Gastroesophageal sphincter (tissue), 3 donors: ENCODE data around the gene TP73.

Experiments
- EP300 ChIP-seq: sonication (generic); formaldehyde crosslinking; IDR thresholded peaks from one replicate; pipeline ENCODE4 v1.6.1; 2017; ENCODE audit warnings: antibody characterized with exemption, mild to moderate bottlenecking
- POLR2A ChIP-seq, 2 donors: fragments of 450-650 bp; IDR thresholded peaks; one replicate each; pipeline ENCODE4 v1.6.1; 2017; ENCODE audit warnings: antibody characterized with exemption in 2 of 2, mild to moderate bottlenecking in 2 of 2, moderate library complexity in 1 of 2
- POLR2AphosphoS5 ChIP-seq: sonication (generic); formaldehyde crosslinking; IDR thresholded peaks from one replicate; pipeline ENCODE4 v1.6.1; 2017; ENCODE audit warnings: antibody characterized with exemption
- TF ChIP-seq, protein P1 (sequence below), 4 experiments: fragments of 200-600 bp in 2 of 4; fragments of 450-650 bp in 2 of 4; sonication (generic) in 1 of 4; IDR thresholded peaks; one replicate each; pipeline ENCODE4 v1.5.1; 2017 to 2019; ENCODE audit warnings: antibody characterized with exemption in 4 of 4, mild to moderate bottlenecking in 2 of 4, moderate library complexity in 2 of 4

- TF ChIP-seq, protein P1, sequence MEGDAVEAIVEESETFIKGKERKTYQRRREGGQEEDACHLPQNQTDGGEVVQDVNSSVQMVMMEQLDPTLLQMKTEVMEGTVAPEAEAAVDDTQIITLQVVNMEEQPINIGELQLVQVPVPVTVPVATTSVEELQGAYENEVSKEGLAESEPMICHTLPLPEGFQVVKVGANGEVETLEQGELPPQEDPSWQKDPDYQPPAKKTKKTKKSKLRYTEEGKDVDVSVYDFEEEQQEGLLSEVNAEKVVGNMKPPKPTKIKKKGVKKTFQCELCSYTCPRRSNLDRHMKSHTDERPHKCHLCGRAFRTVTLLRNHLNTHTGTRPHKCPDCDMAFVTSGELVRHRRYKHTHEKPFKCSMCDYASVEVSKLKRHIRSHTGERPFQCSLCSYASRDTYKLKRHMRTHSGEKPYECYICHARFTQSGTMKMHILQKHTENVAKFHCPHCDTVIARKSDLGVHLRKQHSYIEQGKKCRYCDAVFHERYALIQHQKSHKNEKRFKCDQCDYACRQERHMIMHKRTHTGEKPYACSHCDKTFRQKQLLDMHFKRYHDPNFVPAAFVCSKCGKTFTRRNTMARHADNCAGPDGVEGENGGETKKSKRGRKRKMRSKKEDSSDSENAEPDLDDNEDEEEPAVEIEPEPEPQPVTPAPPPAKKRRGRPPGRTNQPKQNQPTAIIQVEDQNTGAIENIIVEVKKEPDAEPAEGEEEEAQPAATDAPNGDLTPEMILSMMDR (IDR thresholded peaks at IDR 0.05), result no peak
- no peak for TF ChIP-seq POLR2A (IDR thresholded peaks at IDR 0.05)
- TF ChIP-seq POLR2AphosphoS5, result no peak
- no peak for TF ChIP-seq EP300
Measured at GRCh38 chr1:3689138-3689750, 36.9 kb downstream of the TP73 start.
